Transverse colon (tissue), 4 donors: ENCODE measurements around the gene CGGBP1. TPM values are rescaled to one million over a fixed set of nuclear protein-coding genes. Genes with fewer than 3 reads are reported as not detected.

ENCODE experiments used
- DNase-seq: peaks from one replicate; pipeline ENCODE4 v3.0.0-alpha.2; 2019
- H3K27ac ChIP-seq, 4 donors: fragments of 200-600 bp; sonication (generic); 2 replicates each; pipeline ENCODE4 v1.5.1; 2016 to 2018; ENCODE audit warnings: inconsistent platforms in 4 of 4
- H3K27me3 ChIP-seq: fragments of 200-600 bp; sonication (generic); 2 replicates; pipeline ENCODE4 v1.5.1; 2017; ENCODE audit warnings: inconsistent platforms
- H3K36me3 ChIP-seq, 4 donors: fragments of 200-600 bp; sonication (generic); 2 replicates each; pipeline ENCODE4 v1.5.1; 2017 to 2019; ENCODE audit warnings: inconsistent platforms in 4 of 4
- H3K4me1 ChIP-seq, 4 donors: fragments of 200-600 bp; sonication (generic); 2 replicates each; pipeline ENCODE4 v1.5.1; 2017 to 2020; ENCODE audit warnings: inconsistent platforms in 4 of 4
- H3K4me3 ChIP-seq, 4 donors: fragments of 200-600 bp; sonication (generic); 1 replicate in 1 of 4; 2 replicates in 3 of 4; pipeline versions ENCODE4 v1.5.1 to v1.6.1; 2017 to 2019; ENCODE audit warnings: inconsistent platforms in 4 of 4
- H3K9me3 ChIP-seq, 2 donors: fragments of 200-600 bp; sonication (generic); 2 replicates each; pipeline ENCODE4 v1.5.1; 2017 to 2019; ENCODE audit warnings: inconsistent platforms in 2 of 2
- CTCF ChIP-seq, 5 experiments: fragments of 200-600 bp in 3 of 5; fragments of 450-650 bp in 2 of 5; sonication (generic) in 3 of 5; IDR thresholded peaks; 1 replicate in 2 of 5; 2 replicates in 3 of 5; pipeline ENCODE4 v1.5.1; 2016 to 2017; ENCODE audit warnings: antibody characterized with exemption in 5 of 5, inconsistent platforms in 3 of 5, mild to moderate bottlenecking in 2 of 5, moderate library complexity in 1 of 5
- EP300 ChIP-seq: sonication (generic); formaldehyde crosslinking; IDR thresholded peaks from one replicate; pipeline ENCODE4 v1.6.1; 2017; ENCODE audit warnings: antibody characterized with exemption, low read depth
- POLR2A ChIP-seq: fragments of 450-650 bp; IDR thresholded peaks from one replicate; pipeline ENCODE4 v1.6.1; 2016; ENCODE audit warnings: antibody characterized with exemption, mild to moderate bottlenecking, moderate library complexity
- POLR2AphosphoS5 ChIP-seq, 3 donors: sonication (generic); formaldehyde crosslinking; IDR thresholded peaks; one replicate each; pipeline ENCODE4 v1.6.1; 2016; ENCODE audit warnings: antibody characterized with exemption in 3 of 3
- whole genome bisulfite sequencing, 2 donors: methylation state at CpG; one replicate each; pipeline ENCODE4 v1.1.5; 2018; ENCODE audit warnings: low coverage in 1 of 2; 5-methylcytosine and 5-hydroxymethylcytosine counted together
- in situ Hi-C, 4 donors: fragments of 200-750 bp; cut with MboI; loops; one replicate each; pipeline versions ENCODE4 v1.15.0 to v1.15.1; 2017; ENCODE audit warnings: low sequenced_read_pairs in 3 of 4, low pct_ligation_motif_present in 1 of 4, low pct_unique_long_range_greater_than_20kb in 1 of 4
- intact Hi-C: fragments of 100-400 bp; cut with DNase I; formaldehyde crosslinking; loops from one replicate; pipeline ENCODE4 v1.15.1; 2023; ENCODE audit warnings: low total_unique reads
- total RNA-seq, 4 donors: library from RNA; depleted of rRNA; stranded (reverse); fragments of >200 nt; gene quantifications; one replicate each; pipeline ENCODE4 v1.1.0, GENCODE V29; 2016

The CGGBP1 gene
- total RNA-seq, 4 donors from 2014 or later: 36.7 to 264 (median 63.2) TPM

GRCh38 chr3:88059380-88060170 lies 770 bp upstream of the CGGBP1 start:
- Histone ChIP-seq H3K27me3 (no peaks in the 10 kb centered on the region), H3K36me3 (peaks cover 0 to 12% (median 6%) of the 10 kb centered on the region in 4 donors), H3K9me3 (no peaks in the 10 kb centered on the region), H3K27ac (peak overlapping the region; percentile 96 to 98 (median 96)), H3K4me1 (peaks cover 0 to 51% (median 27%) of the 10 kb centered on the region in 4 donors), H3K4me3 (peak overlapping the region; percentile 88 to 100 (median 98))
- peak; percentile 15 for DNase-seq
- TF ChIP-seq EP300 (no peak), CTCF (IDR thresholded peaks at IDR 0.05) (no peak), POLR2AphosphoS5 (IDR thresholded peaks at IDR 0.05) (no peak), POLR2A (no peak)
- intact Hi-C loops (no loop called here), in situ Hi-C loops (no loop called here)
- 0 to 2% methylated on average over 15 to 41 of the region's 45 CpGs for WGBS, 2 donors

- WGBS, 2 donors: 0% methylated on average over 1 to 22 of the region's 24 CpGs
- TF ChIP-seq POLR2A: no peak
- no peak for TF ChIP-seq POLR2AphosphoS5 (IDR thresholded peaks at IDR 0.05)
- TF ChIP-seq CTCF (IDR thresholded peaks at IDR 0.05): no peak
- TF ChIP-seq EP300: no peak
- no peak for DNase-seq
- H3K4me1 ChIP-seq: peaks cover 0 to 44% (median 27%) of the 10 kb centered on the region in 4 donors
- H3K9me3 ChIP-seq: no peaks in the 10 kb centered on the region
- intact Hi-C loops (no loop called here), in situ Hi-C loops (no loop called here)
- no peaks in the 10 kb centered on the region for H3K27me3 ChIP-seq
- H3K36me3 ChIP-seq: peaks cover 0 to 12% (median 6%) of the 10 kb centered on the region in 4 donors
- peak overlapping the region; percentile 69 to 100 (median 94) for H3K4me3 ChIP-seq
- peak overlapping the region; percentile 96 to 98 (median 96) for H3K27ac ChIP-seq
These were observed 562 bp downstream of the CGGBP1 start for GRCh38 chr3:88058306-88058580.

DNA sequence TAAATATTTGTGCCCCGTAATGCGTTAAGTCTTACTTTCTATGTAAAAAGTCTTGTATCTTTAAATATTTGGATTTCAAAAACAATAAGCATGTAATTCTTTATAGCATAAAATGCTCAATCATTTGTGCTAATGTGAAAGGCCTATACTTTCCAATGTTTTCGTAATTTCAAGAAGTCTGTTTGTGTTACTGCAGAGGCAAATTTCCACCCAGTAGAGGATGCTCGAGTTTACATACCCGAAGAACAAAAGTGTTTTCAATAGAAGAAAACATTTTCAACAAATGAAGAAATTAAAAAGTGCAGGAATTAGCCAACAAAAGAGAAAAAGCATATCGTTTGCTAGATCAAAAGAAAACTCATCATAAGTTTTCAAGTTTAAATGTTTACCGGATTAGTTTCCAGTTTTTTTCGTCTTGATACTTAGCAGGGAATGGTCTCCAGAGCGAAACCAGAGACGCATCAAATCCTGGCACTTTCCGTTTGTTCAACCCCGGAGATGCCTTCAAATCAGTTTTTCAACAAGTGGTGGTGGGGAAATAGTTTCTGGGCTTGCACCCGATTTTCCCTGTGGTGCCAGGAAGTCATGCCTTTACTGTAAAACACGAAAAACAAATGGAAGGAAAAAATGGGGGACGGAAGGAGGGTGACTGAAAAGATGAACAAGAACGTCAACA lies 1.0 kb downstream of the CGGBP1 start:
- intact Hi-C loops: no loop called here
- Histone ChIP-seq H3K27ac (peak overlapping the region; percentile 96 to 98 (median 96)), H3K4me1 (peaks cover 0 to 42% (median 27%) of the 10 kb centered on the region in 4 donors), H3K9me3 (no peaks in the 10 kb centered on the region), H3K4me3 (peak overlapping the region; percentile 69 to 100 (median 94)), H3K27me3 (no peaks in the 10 kb centered on the region), H3K36me3 (peaks cover 0 to 12% (median 6%) of the 10 kb centered on the region in 4 donors)
- TF ChIP-seq POLR2AphosphoS5 (IDR thresholded peaks at IDR 0.05) (no peak), POLR2A (no peak), EP300 (no peak)
- in situ Hi-C loops: no loop called here
- 9% methylated on average over 16 of the region's 16 CpGs for WGBS, 2 donors
- DNase-seq: no peak

GRCh38 chr3:88046766-88047165 lies 12.0 kb downstream of the CGGBP1 start:
- no peak for TF ChIP-seq POLR2A
- no peak for TF ChIP-seq POLR2AphosphoS5 (IDR thresholded peaks at IDR 0.05)
- no peak for TF ChIP-seq CTCF (IDR thresholded peaks at IDR 0.05)
- TF ChIP-seq EP300: no peak
- H3K4me1 ChIP-seq: no peaks in the 10 kb centered on the region
- no peaks in the 10 kb centered on the region for H3K9me3 ChIP-seq
- WGBS, 2 donors: 87% methylated on average over 5 of the region's 5 CpGs
- no peak for DNase-seq
- H3K36me3 ChIP-seq: no peaks in the 10 kb centered on the region
- H3K27me3 ChIP-seq: no peaks in the 10 kb centered on the region
- no peak overlapping the region for H3K4me3 ChIP-seq
- intact Hi-C loops: no loop called here
- in situ Hi-C loops: no loop called here
- H3K27ac ChIP-seq: no peak overlapping the region
